RPMI7951 (cell line): ENCODE results near the gene REELD1. TPM values are rescaled to one million over a fixed set of nuclear protein-coding genes. Genes with fewer than 3 reads are reported as not detected.

Experiments used
- DNase-seq: peaks from one replicate; pipeline ENCODE4 v3.0.0-alpha.2; 2012; ENCODE audit warnings: low read depth
- total RNA-seq: library from RNA; depleted of rRNA; stranded (reverse); fragments of >200 nt; shearing (Covaris generic); gene quantifications from 2 replicates; pipeline ENCODE4 v1.2.3, GENCODE V29; 2014

The REELD1 gene
- total RNA-seq, 1 experiment from 2014 or later: not detected

DNA sequence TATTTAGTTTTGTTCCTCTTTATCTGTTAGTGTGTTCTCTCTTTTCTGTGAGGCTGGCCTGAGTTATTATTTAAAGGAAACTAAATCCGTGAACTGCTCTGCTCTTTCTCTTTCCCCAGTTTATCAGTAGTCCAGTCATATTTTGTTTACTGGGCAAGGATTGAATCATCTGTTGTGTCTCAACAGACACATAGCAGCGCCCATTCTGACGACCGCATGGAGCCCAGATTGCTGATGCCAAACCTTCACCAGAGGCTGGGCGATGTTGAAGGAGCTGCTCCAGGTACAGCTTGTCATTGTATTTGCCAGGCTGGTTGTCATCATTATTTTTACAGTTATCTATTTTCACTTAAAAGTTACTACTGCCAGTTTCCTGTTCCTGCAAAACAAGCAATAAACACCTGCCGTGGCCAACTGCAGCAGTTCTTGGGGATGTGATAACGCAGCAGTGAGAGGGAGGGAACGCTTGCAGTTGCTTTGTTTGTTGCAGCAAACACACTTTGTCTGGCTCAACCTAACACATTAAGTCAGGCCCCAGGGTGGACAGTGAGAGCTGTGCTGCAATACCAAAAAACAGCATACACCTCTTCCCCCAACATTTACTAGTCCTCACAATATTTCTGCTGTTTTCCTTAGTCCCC is 10.1 kb downstream of the REELD1 start:
- DNase-seq: peak; percentile 9

DNA sequence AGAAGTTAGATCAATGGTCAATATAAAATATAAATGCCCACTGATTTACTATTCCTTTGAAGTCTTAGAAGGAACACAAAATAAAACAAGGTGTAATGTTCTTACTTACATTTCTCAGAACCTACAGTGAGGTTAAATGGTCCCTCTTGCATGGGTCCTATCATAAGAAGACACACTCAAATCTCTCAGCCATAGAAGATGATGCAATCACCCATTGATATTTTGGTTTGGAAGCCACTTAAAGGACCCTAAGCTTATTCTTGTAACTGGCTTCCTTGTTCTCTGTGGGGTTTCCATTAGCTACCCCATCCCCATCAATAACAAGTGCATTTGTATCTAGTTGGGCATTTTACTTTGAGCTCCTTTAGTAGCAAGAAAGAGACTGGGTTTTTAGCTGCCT is 15.1 kb downstream of the REELD1 start:
- DNase-seq: no peak

DNA sequence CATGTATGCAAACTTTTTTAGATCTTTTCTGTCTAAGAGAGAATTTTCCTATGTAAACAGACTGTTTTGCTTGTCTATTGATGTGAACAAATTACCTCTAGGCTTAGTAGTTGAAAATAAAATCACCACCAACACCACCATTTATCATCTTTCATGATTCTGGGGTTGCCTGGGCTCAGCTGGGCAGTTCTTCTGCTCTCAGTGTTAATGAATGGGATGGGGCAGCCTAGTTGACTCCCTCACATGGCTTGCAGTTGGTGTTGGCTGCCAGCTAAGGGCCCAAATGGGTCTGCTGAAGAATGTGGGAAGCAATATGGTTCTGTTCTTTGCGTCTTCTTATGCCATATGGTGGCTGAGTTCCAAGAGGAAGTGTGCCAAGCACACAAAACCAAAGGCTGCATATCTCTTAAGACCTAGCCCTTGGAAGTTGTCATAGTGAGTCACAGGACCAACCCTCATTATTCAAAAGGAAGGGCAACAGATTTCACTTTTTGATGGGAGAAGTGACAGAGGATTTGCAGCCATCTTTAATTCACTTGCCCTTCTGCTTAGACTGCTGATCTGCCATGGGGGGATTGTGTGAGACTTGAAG is 17.9 kb downstream of the REELD1 start:
- DNase-seq: peak; percentile 59

DNA sequence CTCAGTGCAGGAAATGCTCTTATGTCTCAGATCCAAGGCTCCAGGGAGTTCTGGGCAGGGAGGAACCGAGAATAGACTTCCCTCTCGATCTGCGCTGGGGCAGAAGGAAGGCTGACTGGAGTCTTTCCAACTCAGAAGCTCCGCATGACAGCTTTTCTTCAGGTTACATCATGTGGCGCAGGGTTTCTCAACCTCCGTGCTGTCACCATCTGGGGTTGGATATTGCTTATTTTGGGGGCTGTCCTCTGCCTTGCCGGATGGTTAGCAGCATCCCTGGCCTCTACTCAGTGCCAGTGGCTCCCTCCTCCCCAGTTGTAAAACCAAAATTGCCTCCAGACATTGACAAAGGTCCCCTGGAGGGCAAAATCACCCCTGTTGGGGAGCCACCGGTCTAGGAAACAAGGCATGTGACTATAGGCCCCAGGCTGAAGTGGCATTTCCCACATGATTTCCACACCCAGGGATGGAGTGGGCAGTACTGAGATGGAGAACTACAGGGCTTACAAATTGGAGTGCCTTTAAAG is 21.4 kb downstream of the REELD1 start:
- DNase-seq: peak; percentile 55

DNA sequence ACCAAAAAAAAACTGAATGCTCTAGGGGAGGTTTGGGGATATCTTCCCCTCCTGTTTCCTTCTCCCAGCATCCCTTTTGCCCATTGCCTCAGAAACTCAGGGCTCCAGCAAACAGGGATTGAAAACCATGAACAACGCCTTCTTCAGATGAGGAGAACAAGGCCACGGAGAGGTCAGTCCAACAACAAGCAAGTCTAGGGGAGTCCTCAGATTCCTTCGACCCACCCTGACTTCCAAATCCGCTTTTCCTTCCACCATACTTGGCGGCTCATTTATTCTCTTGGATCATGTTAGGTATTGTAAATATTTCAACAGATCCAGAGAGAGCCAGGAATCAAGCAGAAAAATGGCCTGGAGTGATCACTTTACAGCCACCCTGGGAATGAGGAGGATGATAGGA is 21.9 kb downstream of the REELD1 start:
- DNase-seq: no peak

DNA sequence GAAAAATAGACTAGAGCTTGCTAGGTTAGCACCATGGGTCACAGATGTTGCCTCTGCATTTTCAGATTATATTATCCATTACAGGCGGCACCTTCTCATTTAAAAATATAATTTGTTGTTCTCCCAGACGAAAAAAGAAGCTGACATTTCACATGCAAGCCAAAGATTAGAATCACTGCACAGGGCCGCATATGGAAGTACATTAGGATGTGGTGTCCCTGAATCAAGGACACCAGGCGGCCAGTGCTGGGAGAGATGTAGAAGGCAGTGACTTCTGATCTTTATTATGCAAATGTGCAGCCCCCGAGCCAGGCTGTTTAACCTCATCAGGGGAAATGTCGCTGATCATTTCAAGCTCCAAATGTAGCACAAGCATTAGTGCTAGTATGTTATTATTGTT is 22.8 kb downstream of the REELD1 start:
- no peak for DNase-seq

DNA sequence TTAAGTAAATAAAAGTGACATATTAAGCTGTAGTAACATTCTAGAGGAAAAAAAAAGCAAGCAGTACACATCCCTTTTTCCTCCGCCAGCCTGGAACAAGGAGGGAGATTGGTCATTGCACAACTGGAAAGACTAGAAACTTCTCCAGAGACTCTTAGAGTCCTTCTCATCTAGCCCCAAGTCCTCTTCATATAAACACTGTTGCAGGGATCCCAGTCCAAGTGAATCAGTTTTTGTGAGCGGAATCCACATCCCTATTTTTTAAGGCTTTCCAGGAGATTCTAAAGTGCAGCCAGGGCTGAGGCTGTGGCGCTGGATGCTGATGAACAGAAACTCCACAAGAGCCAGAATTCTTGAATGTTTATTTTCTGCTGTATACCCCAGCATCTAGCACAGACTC is 23.8 kb downstream of the REELD1 start:
- DNase-seq: no peak

DNA sequence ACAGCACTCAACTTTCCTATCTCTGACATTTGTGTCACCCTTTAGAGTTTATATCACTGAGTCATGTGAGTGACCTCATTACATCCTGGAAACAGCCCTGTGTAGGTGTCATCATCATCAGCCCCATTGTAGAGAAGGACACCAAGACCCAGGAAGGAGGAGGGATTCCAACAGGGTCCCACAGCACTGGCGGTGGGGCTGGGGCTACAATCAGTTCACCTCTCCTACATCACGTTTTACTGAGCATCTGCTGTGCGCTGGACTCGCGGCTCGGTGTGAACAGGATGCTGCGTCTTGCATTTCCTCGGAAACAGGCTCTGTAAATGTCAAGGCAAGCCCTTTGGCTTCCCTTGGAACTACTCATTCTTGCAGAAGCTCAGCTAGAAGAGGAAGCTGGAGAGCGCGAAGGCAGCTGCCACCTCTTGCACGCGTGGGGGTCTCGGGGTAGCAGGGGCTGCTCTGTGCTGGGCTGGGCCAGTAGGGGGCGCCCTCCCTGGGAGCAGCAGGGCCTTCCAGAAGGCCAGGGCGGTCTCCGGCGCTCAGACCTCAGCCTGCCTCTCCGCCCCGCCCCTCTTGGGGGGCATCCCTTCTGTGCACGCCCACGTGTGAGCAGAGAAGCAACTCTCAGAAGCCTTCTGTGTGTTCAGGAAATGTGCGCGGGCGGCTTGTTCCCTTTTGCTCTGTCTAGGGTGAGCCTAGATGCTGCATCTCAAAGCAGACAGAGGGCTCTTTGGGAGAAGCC is 29.0 kb downstream of the REELD1 start:
- DNase-seq: peak; percentile 56

DNA sequence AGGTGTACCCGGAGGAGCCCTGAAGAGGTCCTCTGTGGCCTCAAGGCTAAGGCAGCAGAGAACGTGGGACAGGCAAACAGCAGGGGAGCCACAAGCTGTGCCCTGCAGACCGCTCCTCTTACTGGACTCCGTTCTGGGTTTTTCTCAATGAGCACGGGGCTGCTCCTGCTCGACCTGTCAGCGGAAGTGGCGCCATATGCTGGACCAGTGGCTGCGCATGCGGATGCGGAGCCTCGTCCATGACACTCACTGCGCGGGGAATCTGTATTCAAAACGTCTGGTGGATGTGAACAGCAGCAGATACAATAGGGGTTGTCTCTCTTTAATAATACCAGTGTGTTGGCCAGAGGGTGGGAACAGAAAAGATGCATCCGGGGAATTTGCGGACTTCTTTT is 29.5 kb downstream of the REELD1 start:
- no peak for DNase-seq

DNA sequence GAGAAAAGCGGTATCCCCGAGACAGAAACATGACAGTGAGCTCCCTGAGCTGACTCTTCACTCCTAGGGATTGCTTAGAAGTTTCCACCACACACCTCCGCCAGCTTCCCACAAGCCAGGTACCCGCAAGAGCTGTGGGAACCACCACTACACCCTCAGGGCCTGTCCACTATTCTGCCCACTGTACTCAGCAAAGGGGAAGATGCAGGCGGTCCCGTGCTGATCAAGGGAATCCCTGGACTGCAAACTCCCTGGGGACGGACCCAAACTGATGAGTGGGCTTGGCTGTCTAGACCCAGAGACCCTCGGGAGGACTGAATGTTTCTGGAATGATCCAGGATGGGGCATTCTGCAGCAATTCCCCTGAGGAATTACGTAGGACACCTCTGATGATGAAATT is 30.2 kb downstream of the REELD1 start:
- no peak for DNase-seq

DNA sequence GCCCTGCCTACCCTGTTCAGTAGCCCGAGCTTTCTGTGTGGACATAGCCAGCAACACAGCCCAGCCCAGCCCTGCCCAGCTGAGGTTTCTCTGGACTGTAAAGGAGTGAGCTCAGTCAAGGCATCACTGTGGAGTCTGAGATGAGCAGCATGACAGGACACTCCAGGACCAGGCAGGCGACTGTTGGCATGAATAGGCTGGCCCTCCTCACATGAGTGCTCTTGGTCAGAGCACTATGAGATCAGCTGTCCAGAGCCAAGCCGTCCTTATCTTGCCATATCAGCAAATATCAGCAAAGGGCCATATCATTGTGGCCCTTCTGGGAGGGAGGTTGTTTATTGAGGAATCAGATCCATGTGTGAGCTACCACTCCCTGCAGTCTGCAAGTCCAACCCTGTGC is 30.9 kb downstream of the REELD1 start:
- no peak for DNase-seq

DNA sequence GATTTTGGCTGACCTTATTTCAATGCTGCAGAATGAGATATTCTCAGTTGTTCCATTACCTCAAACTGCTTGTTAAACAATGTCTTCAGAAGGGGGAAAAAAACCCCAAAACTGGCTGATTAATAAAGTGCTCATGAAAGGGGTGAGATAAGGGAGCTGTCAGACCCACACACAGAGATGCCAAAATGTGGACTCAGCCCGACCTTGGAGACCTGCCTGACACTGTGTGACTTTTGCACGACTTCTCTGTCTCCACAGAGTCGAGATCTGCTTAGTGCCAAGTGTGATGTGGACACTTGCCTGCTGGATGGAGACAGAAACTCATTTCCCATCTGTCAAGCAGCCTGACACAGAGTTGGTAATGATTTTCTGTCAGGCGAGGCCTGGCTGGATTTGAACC is 31.5 kb downstream of the REELD1 start:
- no peak for DNase-seq

DNA sequence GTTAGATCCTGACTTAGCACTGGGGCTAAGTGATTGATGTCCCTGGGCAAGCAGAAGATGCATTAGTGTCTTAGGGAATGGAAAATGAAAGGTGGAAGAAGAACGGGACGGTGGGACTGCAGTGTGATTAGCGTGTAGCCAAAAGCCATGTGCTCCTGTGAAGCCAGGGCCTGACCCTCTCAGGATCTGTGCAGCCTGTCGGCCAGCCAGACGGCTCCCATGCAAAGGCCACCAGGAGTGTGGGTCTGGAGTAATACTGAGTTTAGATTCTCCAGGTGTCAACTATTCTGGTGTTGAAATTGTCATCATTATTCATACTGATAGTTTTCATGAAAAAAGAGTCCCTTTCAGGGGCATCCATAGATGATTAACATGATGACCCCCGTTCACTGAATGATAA is 32.0 kb downstream of the REELD1 start:
- DNase-seq: no peak

DNA sequence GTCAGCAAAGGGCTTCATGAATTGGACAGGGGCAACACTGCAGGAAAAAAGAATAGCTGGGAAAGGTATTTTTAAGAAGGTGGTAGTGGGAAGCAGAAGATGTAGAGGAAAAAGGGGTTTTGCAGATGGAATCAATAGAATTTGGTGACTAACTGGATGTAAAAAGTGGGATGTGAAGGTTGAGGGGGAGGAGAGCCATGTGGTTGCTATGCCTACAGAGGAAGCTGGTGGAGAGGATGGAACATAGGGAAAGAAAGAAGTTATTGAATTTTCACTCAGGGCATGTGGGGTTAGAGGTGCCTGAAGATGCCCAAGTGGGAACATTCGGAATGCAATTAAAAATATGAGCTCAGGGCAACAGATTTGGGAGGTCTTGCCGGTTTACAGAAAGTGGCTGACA is 33.0 kb downstream of the REELD1 start:
- DNase-seq: no peak

DNA sequence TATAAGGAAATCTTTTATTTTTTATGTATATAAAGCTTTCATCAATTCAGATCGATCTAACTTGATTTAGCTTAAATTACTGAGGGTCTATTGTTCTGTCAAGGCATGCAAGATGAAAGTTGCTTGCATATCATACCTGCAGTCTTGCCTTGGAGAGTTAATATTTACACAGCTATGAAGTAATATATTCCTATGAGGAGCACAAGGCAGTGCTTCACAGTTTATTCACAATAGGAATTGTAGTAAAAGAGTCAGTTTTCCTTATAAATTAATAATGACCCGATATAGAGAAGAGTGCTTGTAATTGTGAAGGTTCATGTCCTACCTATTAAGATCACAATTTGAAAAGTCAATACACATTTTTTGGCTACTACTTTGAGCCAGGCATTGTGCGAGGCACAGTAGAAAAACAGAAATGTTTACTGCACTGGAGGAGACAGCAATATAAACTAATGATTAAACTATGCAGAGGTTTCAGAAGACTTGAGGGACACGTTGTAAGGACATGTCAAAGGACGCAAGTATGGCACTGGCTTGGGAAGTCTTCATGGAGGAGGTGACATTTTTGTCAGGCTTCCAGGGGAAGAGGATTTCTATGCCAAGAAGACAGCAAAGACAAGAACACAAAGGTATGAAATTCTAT is 38.8 kb downstream of the REELD1 start:
- no peak for DNase-seq

DNA sequence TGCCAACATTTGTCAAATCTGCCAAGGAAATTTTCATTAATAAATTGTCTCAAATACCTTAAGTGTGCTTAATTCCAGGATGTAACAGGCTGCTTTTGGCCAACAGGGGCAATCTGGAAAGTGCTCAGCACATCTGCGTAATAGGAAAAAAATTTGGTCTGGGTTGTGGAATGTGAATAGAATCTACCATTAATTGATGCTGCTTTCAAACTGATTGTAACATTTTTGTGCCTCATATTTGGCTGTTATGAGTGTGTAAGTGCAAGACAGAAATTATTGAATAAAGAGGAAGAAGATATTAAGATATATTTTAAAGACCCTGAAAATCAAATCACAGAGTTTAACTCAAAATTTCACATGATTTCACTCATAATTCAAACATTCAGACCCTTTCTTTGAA is 41.1 kb downstream of the REELD1 start:
- DNase-seq: no peak

DNA sequence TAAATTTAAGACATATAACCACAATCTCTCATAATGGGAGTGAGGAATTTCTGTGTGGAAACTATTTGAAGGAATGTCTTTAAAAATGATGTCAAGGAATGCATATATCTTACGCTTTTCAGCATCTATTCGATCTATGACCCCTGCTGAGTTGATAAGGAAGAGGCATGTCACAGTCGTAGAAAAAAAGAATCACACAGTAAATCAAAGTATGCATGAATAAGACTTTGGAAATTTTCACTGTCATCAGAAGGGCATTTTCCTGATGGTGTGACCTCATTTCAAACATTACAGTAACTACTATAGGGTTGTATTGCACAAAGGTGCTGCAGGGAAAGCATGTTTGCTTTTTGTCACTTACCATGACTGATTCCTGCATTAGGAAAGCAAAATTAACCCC is 41.5 kb downstream of the REELD1 start:
- DNase-seq: peak; percentile 13

DNA sequence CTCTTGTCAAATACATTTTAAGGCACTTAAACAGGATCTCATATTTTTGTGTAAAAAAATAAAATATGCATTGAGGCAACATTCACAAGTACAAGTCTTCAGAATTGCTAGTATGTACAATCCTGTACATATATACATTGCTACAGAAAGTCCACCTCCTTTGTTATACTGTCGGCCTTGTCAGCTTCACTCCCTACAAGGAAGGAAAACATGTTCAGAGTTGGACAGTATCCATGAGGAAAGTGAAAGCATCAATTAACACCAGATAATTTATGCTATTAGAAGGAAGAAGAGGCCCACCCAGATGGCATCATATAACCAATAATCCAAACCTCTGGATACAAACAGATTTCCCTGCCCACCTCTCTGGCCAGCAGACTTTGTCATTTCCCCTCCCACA is 42.0 kb downstream of the REELD1 start:
- DNase-seq: no peak

DNA sequence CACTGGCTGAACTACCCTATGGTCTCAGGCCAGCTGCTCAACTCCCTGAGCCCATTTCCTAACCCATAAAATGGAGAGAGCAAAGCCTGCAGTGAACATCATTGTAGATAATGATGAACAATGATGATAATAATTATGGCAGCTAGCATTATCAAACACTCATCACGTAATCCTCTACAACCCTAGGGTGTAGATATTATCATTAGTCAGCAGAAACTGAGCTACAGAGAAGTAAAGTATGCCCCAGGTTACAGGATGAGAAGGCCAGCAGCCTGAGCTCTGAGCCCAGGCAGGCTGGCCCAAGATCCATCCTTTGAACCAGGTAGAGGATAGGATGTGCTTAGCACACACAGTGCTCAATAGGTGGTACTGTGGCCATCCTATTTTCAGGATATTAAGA is 43.2 kb downstream of the REELD1 start:
- DNase-seq: no peak

DNA sequence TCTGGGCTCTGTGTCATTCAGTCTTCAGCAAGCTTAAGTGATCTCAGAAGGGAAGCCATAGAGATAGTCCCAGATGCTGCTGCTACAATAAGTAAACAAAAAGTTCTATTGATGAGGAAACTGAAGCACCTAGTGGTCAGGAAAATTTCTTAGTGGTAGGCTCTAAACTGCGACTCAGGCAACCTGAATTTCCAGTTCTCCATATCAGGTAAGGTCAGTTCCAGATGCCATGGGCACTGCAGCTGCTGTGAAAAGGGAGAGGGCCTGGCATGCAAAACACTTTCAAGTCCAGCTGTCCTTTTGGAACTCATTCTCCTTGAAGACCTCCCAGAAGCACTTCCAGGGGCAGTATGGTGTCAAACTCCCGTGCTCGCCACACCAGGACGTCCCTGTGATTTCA is 46.2 kb downstream of the REELD1 start:
- DNase-seq: no peak

DNA sequence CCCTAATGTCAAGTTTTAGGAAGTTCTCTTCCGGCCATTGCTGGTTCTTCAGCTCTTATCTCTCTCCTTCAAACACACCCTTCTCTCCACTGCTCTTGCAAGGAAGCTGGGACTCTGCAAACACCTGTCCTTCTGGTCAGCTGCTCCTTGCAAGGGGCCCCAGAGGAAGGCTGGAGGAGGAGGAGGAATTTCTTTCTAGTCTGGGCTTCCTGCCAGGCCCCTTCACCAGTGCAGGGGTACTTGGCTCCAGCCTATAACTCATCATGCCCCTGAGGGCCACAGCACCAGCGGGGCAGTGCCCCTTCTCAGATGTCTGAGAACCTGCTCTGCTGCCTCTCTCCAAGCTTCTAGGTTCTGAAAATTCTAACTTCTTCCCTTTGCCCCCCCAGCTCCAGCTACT is 46.7 kb downstream of the REELD1 start:
- no peak for DNase-seq

DNA sequence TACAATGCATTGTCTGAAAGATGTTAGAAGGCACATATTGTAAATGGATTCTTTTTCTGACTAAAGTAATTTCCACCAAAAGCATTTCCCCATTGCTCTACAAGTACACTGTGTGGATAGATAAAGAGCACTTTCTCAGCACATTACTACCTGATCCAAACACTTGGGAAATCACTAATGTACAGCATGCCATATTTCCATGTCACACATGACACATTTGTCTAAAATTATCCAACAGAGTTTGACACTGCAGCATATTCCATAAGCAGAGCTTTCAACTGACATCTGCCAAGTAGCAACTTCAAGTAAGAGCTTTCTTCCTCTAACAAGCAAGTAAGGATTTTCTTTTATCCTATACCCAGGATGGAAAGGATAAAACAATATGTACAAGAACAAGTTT is 49.5 kb downstream of the REELD1 start:
- no peak for DNase-seq
